ENCODE data around the gene ZNF407.
A peak's percentile ranks its signal among the peaks of the same experiment; 100 is the strongest.

The ZNF407 gene

GRCh38 chr18:74942319-74942910 lies 344.7 kb downstream of the ZNF407 start:
- no peak for TF ChIP-seq CTCF (IDR thresholded peaks at IDR 0.05; ENCODE audit: poor library complexity, severe bottlenecking)
- H3K4me3 ChIP-seq (ENCODE audit: severe bottlenecking) = no peak overlapping the region
- ATAC-seq (ENCODE audit: low read depth) (no peak), DNase-seq (ENCODE audit: low spot score) (no peak)
- no peaks in the 10 kb centered on the region for H3K9me3 ChIP-seq (ENCODE audit: severe bottlenecking)
- no peaks in the 10 kb centered on the region for H3K36me3 ChIP-seq (ENCODE audit: low read depth)
- H3K4me1 ChIP-seq (ENCODE audit: insufficient read depth, poor library complexity, severe bottlenecking) = peaks cover 12% of the 10 kb centered on the region
- no peak overlapping the region for H3K27ac ChIP-seq (ENCODE audit: poor library complexity, severe bottlenecking)
- H3K27me3 ChIP-seq (ENCODE audit: insufficient read depth, poor library complexity, severe bottlenecking) = no peaks in the 10 kb centered on the region

- ATAC-seq (ENCODE audit: low read depth) = no peak
- H3K4me3 ChIP-seq (ENCODE audit: severe bottlenecking) = no peak overlapping the region
These were observed 347.0 kb downstream of the ZNF407 start for GRCh38 chr18:74944676-74945075.

GRCh38 chr18:74945774-74946545 lies 348.3 kb downstream of the ZNF407 start:
- no peak for TF ChIP-seq CTCF (IDR thresholded peaks at IDR 0.05; ENCODE audit: poor library complexity, severe bottlenecking)
- Histone ChIP-seq H3K36me3 (ENCODE audit: low read depth) (no peaks in the 10 kb centered on the region), H3K27me3 (ENCODE audit: insufficient read depth, poor library complexity, severe bottlenecking) (no peaks in the 10 kb centered on the region), H3K9me3 (ENCODE audit: severe bottlenecking) (no peaks in the 10 kb centered on the region), H3K4me1 (ENCODE audit: insufficient read depth, poor library complexity, severe bottlenecking) (peaks cover 16% of the 10 kb centered on the region), H3K4me3 (ENCODE audit: severe bottlenecking) (no peak overlapping the region), H3K27ac (ENCODE audit: poor library complexity, severe bottlenecking) (no peak overlapping the region)
- ATAC-seq (ENCODE audit: low read depth) (peak; percentile 43; the same call in 1 of the 3 replicates), DNase-seq (ENCODE audit: low spot score) (no peak)

More at GRCh38 chr18:74944676-74945075, 347.0 kb downstream of the ZNF407 start:
- no peaks in the 10 kb centered on the region for H3K36me3 ChIP-seq (ENCODE audit: low read depth)
- H3K9me3 ChIP-seq (ENCODE audit: severe bottlenecking) = no peaks in the 10 kb centered on the region
- no peak overlapping the region for H3K27ac ChIP-seq (ENCODE audit: poor library complexity, severe bottlenecking)
- H3K27me3 ChIP-seq (ENCODE audit: insufficient read depth, poor library complexity, severe bottlenecking) = no peaks in the 10 kb centered on the region
- TF ChIP-seq CTCF (IDR thresholded peaks at IDR 0.05; ENCODE audit: poor library complexity, severe bottlenecking) = no peak
- peaks cover 12% of the 10 kb centered on the region for H3K4me1 ChIP-seq (ENCODE audit: insufficient read depth, poor library complexity, severe bottlenecking)
- no peak for DNase-seq (ENCODE audit: low spot score)

- no peak overlapping the region for H3K27ac ChIP-seq (ENCODE audit: poor library complexity, severe bottlenecking)
- no peak overlapping the region for H3K4me3 ChIP-seq (ENCODE audit: severe bottlenecking)
- no peaks in the 10 kb centered on the region for H3K27me3 ChIP-seq (ENCODE audit: insufficient read depth, poor library complexity, severe bottlenecking)
- ATAC-seq (ENCODE audit: low read depth) (0 out of 3 replicates have a peak, but pooled peaks have one; percentile 28), DNase-seq (ENCODE audit: low spot score) (no peak)
- H3K4me1 ChIP-seq (ENCODE audit: insufficient read depth, poor library complexity, severe bottlenecking) = peaks cover 17% of the 10 kb centered on the region
- H3K9me3 ChIP-seq (ENCODE audit: severe bottlenecking) = no peaks in the 10 kb centered on the region
- TF ChIP-seq CTCF (IDR thresholded peaks at IDR 0.05; ENCODE audit: poor library complexity, severe bottlenecking) = no peak
- H3K36me3 ChIP-seq (ENCODE audit: low read depth) = no peaks in the 10 kb centered on the region
These were observed 349.1 kb downstream of the ZNF407 start for GRCh38 chr18:74946646-74947375.

Data from RWPE2 (cell line).